SK-N-SH (cell line): Measurements from ENCODE around the gene RPS8. TPM values are rescaled to one million over a fixed set of nuclear protein-coding genes. Genes with fewer than 3 reads are reported as not detected.

Experiments
- CTCF ChIA-PET: fragments of 300-600, 350-600 bp; formaldehyde crosslinking; extraction: SDS; loops from one replicate; lab custom pipeline; 2021; lab: Yijun Ruan, JAX
- POLR2A ChIA-PET: fragments of 350-600 bp; sonication (Branson Sonifier 250); formaldehyde crosslinking; extraction: SDS; loops from one replicate; lab custom pipeline; 2020; ENCODE audit warnings: antibody characterized with exemption, inconsistent platforms; lab: Yijun Ruan, JAX
- DNase-seq: peaks from one replicate; pipeline ENCODE4 v3.0.0; 2012
- H2AFZ ChIP-seq: fragments of 200-600 bp; sonication (generic); 2 replicates; pipeline ENCODE4 v1.8.1; 2016; ENCODE audit warnings: antibody characterized with exemption, mild to moderate bottlenecking, low read depth
- H3F3A ChIP-seq: fragments of 200-600 bp; sonication (generic); replicated peaks from 2 replicates; pipeline ENCODE3; 2016; ENCODE audit warnings: antibody characterized with exemption, mild to moderate bottlenecking; ENCODE audit not compliant: insufficient read depth
- H3K27ac ChIP-seq, 2 experiments: fragments of 200-500 bp in 1 of 2; fragments of 200-600 bp in 1 of 2; sonication (Bioruptor generic) in 1 of 2; sonication (generic), shearing (Covaris generic) in 1 of 2; 2 replicates each; pipeline versions ENCODE4 v1.5.1 to v1.6.1; 2014 to 2016; ENCODE audit warnings: low read depth in 2 of 2, inconsistent platforms in 1 of 2, low read length in 1 of 2, mild to moderate bottlenecking in 1 of 2, mixed read lengths in 1 of 2
- H3K27me3 ChIP-seq: fragments of 200-600 bp; sonication (generic), shearing (Covaris generic); 2 replicates; pipeline ENCODE4 v1.6.1; 2016; ENCODE audit warnings: mixed run types; ENCODE audit not compliant: insufficient read depth
- H3K36me3 ChIP-seq, 2 experiments: fragments of 200-500 bp in 1 of 2; fragments of 200-600 bp in 1 of 2; sonication (Bioruptor generic) in 1 of 2; sonication (generic) in 1 of 2; replicated peaks in 1 of 2; 2 replicates each; pipeline versions ENCODE3 to v1.5.1; 2014 to 2016; ENCODE audit warnings: low read length in 1 of 2, mild to moderate bottlenecking in 1 of 2; ENCODE audit not compliant: insufficient read depth in 2 of 2, control insufficient read depth in 1 of 2
- H3K4me1 ChIP-seq, 2 experiments: fragments of 200-500 bp in 1 of 2; fragments of 200-600 bp in 1 of 2; sonication (Bioruptor generic) in 1 of 2; sonication (generic), shearing (Covaris generic) in 1 of 2; 2 replicates each; pipeline versions ENCODE4 v1.5.1 to v1.6.1; 2014 to 2016; ENCODE audit warnings: low read depth in 1 of 2, low read length in 1 of 2, mixed run types in 1 of 2; ENCODE audit not compliant: insufficient read depth in 2 of 2, control insufficient read depth in 1 of 2
- H3K4me2 ChIP-seq: fragments of 200-600 bp; sonication (generic), shearing (Covaris generic); 2 replicates; pipeline ENCODE4 v1.6.1; 2017; ENCODE audit warnings: mixed run types
- H3K4me3 ChIP-seq, 2 experiments: fragments of 200-500 bp in 1 of 2; fragments of 200-600 bp in 1 of 2; sonication (Bioruptor generic) in 1 of 2; sonication (generic), shearing (Covaris generic) in 1 of 2; 2 replicates each; pipeline versions ENCODE4 v1.5.1 to v1.8.1; 2014 to 2016; ENCODE audit warnings: low read depth in 2 of 2, inconsistent platforms in 1 of 2, low read length in 1 of 2, mild to moderate bottlenecking in 1 of 2, mixed read lengths in 1 of 2, moderate library complexity in 1 of 2
- H3K79me2 ChIP-seq: fragments of 200-600 bp; sonication (generic); 2 replicates; pipeline ENCODE4 v1.8.1; 2017; ENCODE audit warnings: mild to moderate bottlenecking; ENCODE audit not compliant: insufficient read depth
- H3K9ac ChIP-seq: fragments of 200-600 bp; sonication (generic); 2 replicates; pipeline ENCODE4 v1.6.1; 2017; ENCODE audit warnings: mixed run types
- H3K9me2 ChIP-seq: fragments of 200-600 bp; sonication (generic); 2 replicates; pipeline ENCODE4 v1.6.1; 2017; ENCODE audit warnings: mixed run types
- H3K9me3 ChIP-seq: fragments of 200-600 bp; sonication (generic); 2 replicates; pipeline ENCODE4 v1.6.1; 2017; ENCODE audit warnings: mixed run types, mild to moderate bottlenecking, moderate library complexity
- H4K20me1 ChIP-seq: fragments of 200-600 bp; sonication (generic); 2 replicates; pipeline ENCODE4 v1.6.1; 2017; ENCODE audit warnings: mild to moderate bottlenecking, mixed run types; ENCODE audit not compliant: insufficient read depth
- CTCF ChIP-seq: fragments of 200-600 bp; sonication (generic); IDR thresholded peaks from 2 replicates; pipeline ENCODE4 v1.6.1; 2017; ENCODE audit warnings: antibody characterized with exemption, mild to moderate bottlenecking, moderate library complexity
- FOXM1 ChIP-seq: IDR thresholded peaks from 2 replicates; pipeline ENCODE4 v1.4.0; 2012; ENCODE audit warnings: low read depth, mild to moderate bottlenecking
- GABPA ChIP-seq: IDR thresholded peaks from 2 replicates; pipeline ENCODE4 v1.4.0; 2012; ENCODE audit warnings: low read depth, mild to moderate bottlenecking
- JUND ChIP-seq: IDR thresholded peaks from 2 replicates; pipeline ENCODE4 v1.4.0; 2012
- NFIC ChIP-seq: IDR thresholded peaks from 2 replicates; pipeline ENCODE4 v1.4.0; 2012; ENCODE audit warnings: borderline replicate concordance
- RCOR1 ChIP-seq: fragments of 150-350 bp; IDR thresholded peaks from 2 replicates; pipeline ENCODE4 v1.6.1; 2017; ENCODE audit warnings: antibody characterized with exemption, low read length
- YY1 ChIP-seq: IDR thresholded peaks from 2 replicates; pipeline ENCODE4 v1.4.0; 2012; ENCODE audit warnings: low read depth, mild to moderate bottlenecking
- WGBS: methylation state at CpG from one replicate; pipeline ENCODE4 v1.1.6; 2017; ENCODE audit warnings: low lambda C conversion rate; 5-methylcytosine and 5-hydroxymethylcytosine counted together
- polyA plus RNA-seq, 3 experiments: library from polyadenylated mRNA; depleted of rRNA; stranded (reverse); fragments of >200 nt; gene quantifications; 2 replicates each; pipeline ENCODE4 v1.2.3, GENCODE V29; 2012
- TF ChIP-seq, protein P1 (sequence below): IDR thresholded peaks from 2 replicates; pipeline ENCODE4 v1.6.1; 2012; ENCODE audit warnings: mild to moderate bottlenecking, low read depth, low read length, moderate library complexity
- TF ChIP-seq, protein P2 (sequence below): IDR thresholded peaks from 2 replicates; pipeline ENCODE4 v1.4.0; 2012; ENCODE audit warnings: low read depth, borderline replicate concordance

The RPS8 gene
- polyA plus RNA-seq, 1 of the 3 experiments (the other 2 are of a cell fraction): 3,303 TPM

GRCh38 chr1:44778705-44779576, 3.6 kb downstream of the RPS8 start:
- CTCF ChIA-PET: interaction anchor here (1.3 kb wide), 1 partner anchor 21 kb away, joined by 4 read pairs; the partner anchor contains the start of gene PLK3

DNA sequence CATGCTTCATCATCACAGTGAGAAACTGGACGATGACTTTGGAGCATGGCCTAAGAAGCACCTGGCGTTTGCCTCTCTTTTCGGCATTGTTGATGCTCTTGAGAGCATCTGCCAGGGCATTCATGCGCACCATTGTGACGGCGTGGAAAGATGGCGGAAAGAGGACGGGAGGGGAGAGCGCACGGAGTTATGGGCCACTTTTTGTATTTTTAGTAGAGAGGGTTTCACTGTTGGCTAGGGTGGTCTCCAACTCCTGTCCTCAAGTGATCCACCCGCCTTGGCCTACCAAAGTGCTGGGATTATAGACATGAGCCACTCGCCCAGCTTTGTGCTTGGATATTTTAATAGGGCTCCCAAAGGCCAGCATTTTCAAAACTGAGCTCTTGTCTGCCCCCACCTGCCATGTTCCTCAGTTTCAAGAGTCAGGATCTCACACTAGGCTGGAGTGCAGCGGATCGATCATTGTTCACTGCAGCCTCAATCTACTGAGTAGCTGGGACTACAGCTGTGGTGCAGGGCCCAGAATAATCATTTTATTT, 5.3 kb downstream of the RPS8 start:
- peaks cover 41% of the 10 kb centered on the region for H4K20me1 ChIP-seq
- no peak for TF ChIP-seq NFIC
- no peak for TF ChIP-seq GABPA
- no peak for TF ChIP-seq YY1
- TF ChIP-seq RCOR1: no peak
- TF ChIP-seq JUND: no peak
- TF ChIP-seq, protein P1, sequence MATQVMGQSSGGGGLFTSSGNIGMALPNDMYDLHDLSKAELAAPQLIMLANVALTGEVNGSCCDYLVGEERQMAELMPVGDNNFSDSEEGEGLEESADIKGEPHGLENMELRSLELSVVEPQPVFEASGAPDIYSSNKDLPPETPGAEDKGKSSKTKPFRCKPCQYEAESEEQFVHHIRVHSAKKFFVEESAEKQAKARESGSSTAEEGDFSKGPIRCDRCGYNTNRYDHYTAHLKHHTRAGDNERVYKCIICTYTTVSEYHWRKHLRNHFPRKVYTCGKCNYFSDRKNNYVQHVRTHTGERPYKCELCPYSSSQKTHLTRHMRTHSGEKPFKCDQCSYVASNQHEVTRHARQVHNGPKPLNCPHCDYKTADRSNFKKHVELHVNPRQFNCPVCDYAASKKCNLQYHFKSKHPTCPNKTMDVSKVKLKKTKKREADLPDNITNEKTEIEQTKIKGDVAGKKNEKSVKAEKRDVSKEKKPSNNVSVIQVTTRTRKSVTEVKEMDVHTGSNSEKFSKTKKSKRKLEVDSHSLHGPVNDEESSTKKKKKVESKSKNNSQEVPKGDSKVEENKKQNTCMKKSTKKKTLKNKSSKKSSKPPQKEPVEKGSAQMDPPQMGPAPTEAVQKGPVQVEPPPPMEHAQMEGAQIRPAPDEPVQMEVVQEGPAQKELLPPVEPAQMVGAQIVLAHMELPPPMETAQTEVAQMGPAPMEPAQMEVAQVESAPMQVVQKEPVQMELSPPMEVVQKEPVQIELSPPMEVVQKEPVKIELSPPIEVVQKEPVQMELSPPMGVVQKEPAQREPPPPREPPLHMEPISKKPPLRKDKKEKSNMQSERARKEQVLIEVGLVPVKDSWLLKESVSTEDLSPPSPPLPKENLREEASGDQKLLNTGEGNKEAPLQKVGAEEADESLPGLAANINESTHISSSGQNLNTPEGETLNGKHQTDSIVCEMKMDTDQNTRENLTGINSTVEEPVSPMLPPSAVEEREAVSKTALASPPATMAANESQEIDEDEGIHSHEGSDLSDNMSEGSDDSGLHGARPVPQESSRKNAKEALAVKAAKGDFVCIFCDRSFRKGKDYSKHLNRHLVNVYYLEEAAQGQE: no peak
- TF ChIP-seq, all 33 proteins: peak for 0
- H3K79me2 ChIP-seq: peaks cover 40% of the 10 kb centered on the region
- peaks cover 14 to 18% of the 10 kb centered on the region in 2 experiments; a peak in 3 of 4 replicates for H3K4me1 ChIP-seq
- H3K4me3 ChIP-seq: no peak overlapping the region
- peaks cover 60% of the 10 kb centered on the region for H3F3A ChIP-seq
- H3K4me2 ChIP-seq: no peak overlapping the region
- no peak overlapping the region for H3K27ac ChIP-seq
- H3K9me3 ChIP-seq: no peaks in the 10 kb centered on the region
- ChIA-PET CTCF (interaction anchor here (0.6 to 1.4 kb wide), 5 partner anchors 16 to 230 kb away, joined by 3 to 4 read pairs (median 3); partner anchors contain the start of genes HECTD3, PLK3 and RNU5D-1), POLR2A (interaction anchor here (0.8 to 1.4 kb wide), 3 partner anchors 9 to 28 kb away, joined by 3 to 5 read pairs (median 3); partner anchors contain the start of gene BTBD19)
- no peak overlapping the region for H3K9ac ChIP-seq
- peaks cover 22 to 58% of the 10 kb centered on the region in 2 experiments for H3K36me3 ChIP-seq
- H2AFZ ChIP-seq: no peak overlapping the region
- no peaks in the 10 kb centered on the region for H3K9me2 ChIP-seq
- 97% methylated on average over 12 of the region's 14 CpGs for WGBS
- H3K27me3 ChIP-seq: no peaks in the 10 kb centered on the region
- DNase-seq: no peak

More at GRCh38 chr1:44778705-44779576, 3.6 kb downstream of the RPS8 start:
- Histone ChIP-seq H3K4me2 (peak overlapping the region; percentile 98), H3K4me3 (no peak overlapping the region), H3F3A (peaks cover 69% of the 10 kb centered on the region), H2AFZ (no peak overlapping the region), H3K9ac (no peak overlapping the region), H3K4me1 (peaks cover 14 to 20% of the 10 kb centered on the region in 2 experiments; a peak in 3 of 4 replicates), H3K36me3 (peaks cover 22 to 58% of the 10 kb centered on the region in 2 experiments), H3K79me2 (peaks cover 56% of the 10 kb centered on the region), H4K20me1 (peaks cover 41% of the 10 kb centered on the region), H3K27me3 (no peaks in the 10 kb centered on the region), H3K9me3 (no peaks in the 10 kb centered on the region), H3K27ac (no peak overlapping the region), H3K9me2 (no peaks in the 10 kb centered on the region)
- 99% methylated on average over 5 of the region's 6 CpGs for WGBS
- TF ChIP-seq CTCF (no peak), FOXM1 (no peak)
- TF ChIP-seq, protein P2, sequence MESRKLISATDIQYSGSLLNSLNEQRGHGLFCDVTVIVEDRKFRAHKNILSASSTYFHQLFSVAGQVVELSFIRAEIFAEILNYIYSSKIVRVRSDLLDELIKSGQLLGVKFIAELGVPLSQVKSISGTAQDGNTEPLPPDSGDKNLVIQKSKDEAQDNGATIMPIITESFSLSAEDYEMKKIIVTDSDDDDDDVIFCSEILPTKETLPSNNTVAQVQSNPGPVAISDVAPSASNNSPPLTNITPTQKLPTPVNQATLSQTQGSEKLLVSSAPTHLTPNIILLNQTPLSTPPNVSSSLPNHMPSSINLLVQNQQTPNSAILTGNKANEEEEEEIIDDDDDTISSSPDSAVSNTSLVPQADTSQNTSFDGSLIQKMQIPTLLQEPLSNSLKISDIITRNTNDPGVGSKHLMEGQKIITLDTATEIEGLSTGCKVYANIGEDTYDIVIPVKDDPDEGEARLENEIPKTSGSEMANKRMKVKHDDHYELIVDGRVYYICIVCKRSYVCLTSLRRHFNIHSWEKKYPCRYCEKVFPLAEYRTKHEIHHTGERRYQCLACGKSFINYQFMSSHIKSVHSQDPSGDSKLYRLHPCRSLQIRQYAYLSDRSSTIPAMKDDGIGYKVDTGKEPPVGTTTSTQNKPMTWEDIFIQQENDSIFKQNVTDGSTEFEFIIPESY: no peak
- POLR2A ChIA-PET: interaction anchor here (0.6 kb wide), 1 partner anchor 36 kb away, joined by 3 read pairs; no protein-coding TSS in a partner anchor
- no peak for DNase-seq
